ENCODE measurements around the gene SCLY. TPM values are rescaled to one million over a fixed set of nuclear protein-coding genes. Genes with fewer than 3 reads are reported as not detected.

SCLY gene
- total and polyA plus RNA-seq, 4 donors = 7.8 to 16.1 (median 12.1) TPM

DNA sequence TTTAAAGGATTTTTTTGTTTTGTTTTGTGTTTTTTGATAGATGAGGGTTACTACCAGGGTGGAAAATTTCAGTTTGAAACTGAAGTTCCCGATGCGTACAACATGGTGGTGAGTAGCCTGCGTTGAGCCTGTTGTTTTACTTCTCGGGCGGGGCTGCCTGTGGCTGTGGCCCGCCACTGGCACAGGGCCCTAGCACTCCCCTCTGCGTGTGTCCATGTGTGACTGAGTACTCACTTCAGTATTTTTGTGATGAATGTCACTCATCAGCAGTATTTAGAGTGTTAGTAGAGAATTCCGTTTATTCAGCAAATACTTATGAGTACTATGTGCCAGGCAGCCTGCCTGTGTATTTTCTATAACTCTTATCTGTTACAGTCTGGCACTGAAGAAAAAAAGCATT, 44.3 kb upstream of the SCLY start:
- peaks cover 0 to 11% (median 1%) of the 10 kb centered on the region in 4 donors for H3K36me3 ChIP-seq (ENCODE audit: control insufficient read depth in 4 of 4, insufficient read depth in 4 of 4, low read length in 4 of 4)
- no peaks in the 10 kb centered on the region for H3K27me3 ChIP-seq (ENCODE audit: control insufficient read depth in 3 of 3, insufficient read depth in 3 of 3, low read length in 2 of 3)
- TF ChIP-seq, protein P1, sequence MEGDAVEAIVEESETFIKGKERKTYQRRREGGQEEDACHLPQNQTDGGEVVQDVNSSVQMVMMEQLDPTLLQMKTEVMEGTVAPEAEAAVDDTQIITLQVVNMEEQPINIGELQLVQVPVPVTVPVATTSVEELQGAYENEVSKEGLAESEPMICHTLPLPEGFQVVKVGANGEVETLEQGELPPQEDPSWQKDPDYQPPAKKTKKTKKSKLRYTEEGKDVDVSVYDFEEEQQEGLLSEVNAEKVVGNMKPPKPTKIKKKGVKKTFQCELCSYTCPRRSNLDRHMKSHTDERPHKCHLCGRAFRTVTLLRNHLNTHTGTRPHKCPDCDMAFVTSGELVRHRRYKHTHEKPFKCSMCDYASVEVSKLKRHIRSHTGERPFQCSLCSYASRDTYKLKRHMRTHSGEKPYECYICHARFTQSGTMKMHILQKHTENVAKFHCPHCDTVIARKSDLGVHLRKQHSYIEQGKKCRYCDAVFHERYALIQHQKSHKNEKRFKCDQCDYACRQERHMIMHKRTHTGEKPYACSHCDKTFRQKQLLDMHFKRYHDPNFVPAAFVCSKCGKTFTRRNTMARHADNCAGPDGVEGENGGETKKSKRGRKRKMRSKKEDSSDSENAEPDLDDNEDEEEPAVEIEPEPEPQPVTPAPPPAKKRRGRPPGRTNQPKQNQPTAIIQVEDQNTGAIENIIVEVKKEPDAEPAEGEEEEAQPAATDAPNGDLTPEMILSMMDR (IDR thresholded peaks at IDR 0.05; ENCODE audit: control extremely low read depth, extremely low read depth) = no peak
- no peak overlapping the region for H3K9ac ChIP-seq (ENCODE audit: insufficient read depth in 1 of 2, low read length in 2 of 2)
- no peaks in the 10 kb centered on the region for H3K9me3 ChIP-seq (ENCODE audit: control insufficient read depth in 4 of 4, insufficient read depth in 3 of 4, low read length in 3 of 4)
- no peak overlapping the region for H3K4me3 ChIP-seq
- 77 to 93% methylated on average over 8 of the region's 8 CpGs for WGBS, 2 donors
- no peaks in the 10 kb centered on the region for H3K4me1 ChIP-seq (ENCODE audit: control insufficient read depth in 5 of 5, insufficient read depth in 5 of 5, low read length in 5 of 5)
- DNase-seq = peak in 2 of 3 donors; percentile 3 to 28
- no peak overlapping the region for H3K27ac ChIP-seq (ENCODE audit: low read depth in 1 of 2, low read length in 1 of 2)
- no peak for ATAC-seq (ENCODE audit: insufficient read depth, low FRiP score)

DNA sequence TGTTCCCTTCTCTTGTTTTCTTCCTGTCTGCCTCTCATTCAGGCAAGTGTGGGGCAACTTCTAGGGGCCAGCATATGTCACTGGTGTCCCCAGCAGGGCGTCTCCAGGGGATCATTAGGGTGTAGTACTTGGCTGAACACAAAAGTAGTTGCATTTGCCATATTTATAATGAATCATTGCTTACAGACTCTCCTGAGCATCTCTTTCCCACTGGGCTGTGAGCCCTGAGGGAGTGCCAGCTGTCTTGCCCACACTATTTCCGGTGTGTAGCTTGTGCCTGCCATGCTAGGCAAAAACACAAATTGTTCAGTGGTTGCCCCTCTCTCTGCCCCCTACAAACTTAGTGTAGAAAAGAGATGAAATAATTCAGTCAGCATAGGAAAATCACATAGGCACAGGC, 40.8 kb upstream of the SCLY start:
- WGBS, 2 donors = 94 to 95% methylated on average over 2 of the region's 2 CpGs
- Histone ChIP-seq H3K4me1 (ENCODE audit: control insufficient read depth in 5 of 5, insufficient read depth in 5 of 5, low read length in 5 of 5) (no peaks in the 10 kb centered on the region), H3K27ac (ENCODE audit: low read depth in 1 of 2, low read length in 1 of 2) (no peak overlapping the region), H3K9ac (ENCODE audit: insufficient read depth in 1 of 2, low read length in 2 of 2) (no peak overlapping the region), H3K36me3 (ENCODE audit: control insufficient read depth in 4 of 4, insufficient read depth in 4 of 4, low read length in 4 of 4) (peaks cover 0 to 5% (median 1%) of the 10 kb centered on the region in 4 donors), H3K9me3 (ENCODE audit: control insufficient read depth in 4 of 4, insufficient read depth in 3 of 4, low read length in 3 of 4) (no peaks in the 10 kb centered on the region), H3K27me3 (ENCODE audit: control insufficient read depth in 3 of 3, insufficient read depth in 3 of 3, low read length in 2 of 3) (no peaks in the 10 kb centered on the region), H3K4me3 (no peak overlapping the region)
- DNase-seq = no peak
- no peak for ATAC-seq (ENCODE audit: insufficient read depth, low FRiP score)
- TF ChIP-seq, protein P1 (IDR thresholded peaks at IDR 0.05; ENCODE audit: control extremely low read depth, extremely low read depth) = no peak

DNA sequence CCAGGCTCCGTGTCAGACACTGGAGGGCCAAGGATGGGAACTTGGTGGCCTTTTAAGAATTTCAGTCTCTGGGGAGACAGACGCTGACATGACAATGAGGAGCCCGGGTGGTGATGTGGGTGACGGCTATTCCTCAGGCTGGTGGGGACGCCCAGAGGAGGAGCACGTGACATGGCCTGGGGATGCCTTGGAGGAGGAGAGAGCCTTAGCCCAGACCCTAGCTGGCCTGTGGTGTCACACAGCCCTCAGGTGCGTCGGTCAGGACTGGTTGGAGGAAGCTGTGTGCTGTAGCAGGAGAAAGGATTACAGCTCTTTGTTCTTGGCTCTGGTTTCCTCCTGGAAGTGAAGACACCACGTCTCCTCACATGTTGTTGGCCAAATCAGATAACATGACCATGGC, 40.0 kb upstream of the SCLY start:
- TF ChIP-seq, protein P1 (IDR thresholded peaks at IDR 0.05; ENCODE audit: control extremely low read depth, extremely low read depth) = no peak
- DNase-seq (no peak), ATAC-seq (ENCODE audit: insufficient read depth, low FRiP score) (no peak)
- Histone ChIP-seq H3K27ac (ENCODE audit: low read depth in 1 of 2, low read length in 1 of 2) (no peak overlapping the region), H3K9me3 (ENCODE audit: control insufficient read depth in 4 of 4, insufficient read depth in 3 of 4, low read length in 3 of 4) (no peaks in the 10 kb centered on the region), H3K4me1 (ENCODE audit: control insufficient read depth in 5 of 5, insufficient read depth in 5 of 5, low read length in 5 of 5) (no peaks in the 10 kb centered on the region), H3K4me3 (no peak overlapping the region), H3K9ac (ENCODE audit: insufficient read depth in 1 of 2, low read length in 2 of 2) (no peak overlapping the region), H3K36me3 (ENCODE audit: control insufficient read depth in 4 of 4, insufficient read depth in 4 of 4, low read length in 4 of 4) (peaks cover 0 to 8% (median 3%) of the 10 kb centered on the region in 4 donors), H3K27me3 (ENCODE audit: control insufficient read depth in 3 of 3, insufficient read depth in 3 of 3, low read length in 2 of 3) (no peaks in the 10 kb centered on the region)
- 86 to 92% methylated on average over 9 of the region's 9 CpGs for WGBS, 2 donors

DNA sequence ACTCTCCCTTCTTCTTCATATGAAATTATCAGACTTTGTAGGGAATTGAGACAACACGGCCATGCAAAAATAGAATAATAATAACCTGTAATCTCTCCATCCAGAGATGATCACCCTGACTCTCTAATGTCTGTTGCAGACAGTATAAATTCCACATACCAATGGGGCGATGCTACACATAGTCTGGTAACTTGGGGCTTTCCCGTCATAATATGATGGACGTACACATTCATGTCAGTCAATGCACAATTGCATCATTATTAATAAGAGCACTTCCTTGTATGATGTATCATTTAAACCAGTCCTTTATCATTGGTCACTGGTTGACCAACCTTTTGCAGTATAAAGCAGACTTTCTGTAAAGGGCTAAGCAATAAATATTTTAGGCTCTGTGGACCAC, 39.5 kb upstream of the SCLY start:
- ATAC-seq (ENCODE audit: insufficient read depth, low FRiP score) (no peak), DNase-seq (no peak)
- Histone ChIP-seq H3K27me3 (ENCODE audit: control insufficient read depth in 3 of 3, insufficient read depth in 3 of 3, low read length in 2 of 3) (no peaks in the 10 kb centered on the region), H3K36me3 (ENCODE audit: control insufficient read depth in 4 of 4, insufficient read depth in 4 of 4, low read length in 4 of 4) (peaks cover 0 to 10% (median 3%) of the 10 kb centered on the region in 4 donors), H3K4me3 (no peak overlapping the region), H3K9me3 (ENCODE audit: control insufficient read depth in 4 of 4, insufficient read depth in 3 of 4, low read length in 3 of 4) (no peaks in the 10 kb centered on the region), H3K27ac (ENCODE audit: low read depth in 1 of 2, low read length in 1 of 2) (no peak overlapping the region), H3K4me1 (ENCODE audit: control insufficient read depth in 5 of 5, insufficient read depth in 5 of 5, low read length in 5 of 5) (no peaks in the 10 kb centered on the region), H3K9ac (ENCODE audit: insufficient read depth in 1 of 2, low read length in 2 of 2) (no peak overlapping the region)
- WGBS, 2 donors = 92 to 94% methylated on average over 4 of the region's 4 CpGs
- TF ChIP-seq, protein P1 (IDR thresholded peaks at IDR 0.05; ENCODE audit: control extremely low read depth, extremely low read depth) = no peak
